Measurements from ENCODE around the gene APH1B. TPM values are rescaled to one million over a fixed set of nuclear protein-coding genes. Genes with fewer than 3 reads are reported as not detected.

Gene APH1B
- total RNA-seq, 1 donor from 2014 or later: 4.7 TPM

- DNase-seq (ENCODE audit: low read depth) (no peak), FAIRE-seq (no peak)
- Histone ChIP-seq H3K27me3 (ENCODE audit: control insufficient read depth, insufficient read depth, low read length) (no peaks in the 10 kb centered on the region), H3K36me3 (ENCODE audit: control insufficient read depth, insufficient read depth, low read length) (peaks cover 14% of the 10 kb centered on the region), H3K4me3 (ENCODE audit: low read depth, low read length) (no peak overlapping the region)
- no peak for TF ChIP-seq CTCF (IDR thresholded peaks at IDR 0.05; ENCODE audit: insufficient read depth, low read length, severe bottlenecking)
Measured at GRCh38 chr15:63327648-63328421, 50.4 kb downstream of the APH1B start.

DNA sequence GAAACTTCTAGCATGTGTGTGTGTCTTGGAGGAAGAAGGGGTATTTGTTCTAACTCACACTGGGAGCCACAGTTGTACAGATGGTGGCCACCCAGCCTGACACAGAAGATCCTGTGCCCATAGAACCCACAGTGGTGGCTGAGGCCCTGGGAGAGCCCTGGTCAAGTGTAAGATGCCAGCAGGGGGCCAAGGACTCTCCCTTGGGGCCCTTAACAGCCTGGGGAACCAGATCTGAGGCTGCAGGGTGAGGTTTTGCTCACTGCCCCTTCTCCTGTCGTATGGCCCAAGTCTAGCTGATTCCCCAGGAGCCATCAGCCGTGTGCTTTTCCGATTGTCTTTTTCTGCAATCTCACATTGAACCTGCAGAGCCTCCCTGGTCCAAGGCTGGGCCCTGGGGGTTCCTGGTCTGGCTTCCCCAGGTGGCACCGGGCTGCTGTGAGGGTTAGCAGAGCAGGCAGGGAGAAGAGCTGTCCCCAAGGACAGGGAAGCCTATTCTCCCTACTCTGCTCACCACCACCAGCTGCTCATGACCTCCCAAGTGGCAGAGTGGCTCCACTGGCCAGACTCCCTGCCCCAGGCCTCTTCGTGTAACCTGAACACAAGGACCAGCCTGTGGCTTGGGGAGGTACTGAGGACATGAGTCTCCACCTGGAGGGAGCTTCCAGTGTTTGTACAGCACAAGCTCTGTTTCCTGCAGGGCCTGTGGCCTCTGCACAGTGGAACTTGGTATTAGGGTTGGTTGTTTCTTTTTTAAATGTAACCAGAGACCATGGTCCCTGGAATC is 52.4 kb downstream of the APH1B start:
- FAIRE-seq (no peak), DNase-seq (ENCODE audit: low read depth) (no peak)
- H3K36me3 ChIP-seq (ENCODE audit: control insufficient read depth, insufficient read depth, low read length): peaks cover 14% of the 10 kb centered on the region
- TF ChIP-seq CTCF (IDR thresholded peaks at IDR 0.05; ENCODE audit: insufficient read depth, low read length, severe bottlenecking): no peak
- no peak overlapping the region for H3K4me3 ChIP-seq (ENCODE audit: low read depth, low read length)
- H3K27me3 ChIP-seq (ENCODE audit: control insufficient read depth, insufficient read depth, low read length): no peaks in the 10 kb centered on the region

DNA sequence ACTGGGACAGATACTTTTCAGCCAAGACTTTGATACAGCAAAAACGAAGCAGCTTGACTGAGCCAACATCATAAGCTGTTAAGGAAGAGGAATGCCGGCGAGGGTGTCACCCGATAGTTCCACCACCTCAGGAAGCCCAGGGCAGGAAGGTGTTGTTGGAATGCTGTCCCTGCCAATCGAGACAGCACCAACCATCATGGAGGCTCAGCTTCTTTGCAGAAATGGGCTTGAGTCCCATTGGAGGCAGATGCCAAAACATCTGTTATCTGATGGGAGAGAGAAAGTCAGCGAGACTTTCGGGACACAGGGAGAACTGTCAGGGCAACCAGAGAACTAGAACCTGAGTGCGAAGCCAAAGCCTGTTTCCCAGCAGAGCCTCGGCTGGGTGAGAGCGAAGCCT is 53.5 kb downstream of the APH1B start:
- no peak for DNase-seq (ENCODE audit: low read depth)
- no peak for TF ChIP-seq CTCF (IDR thresholded peaks at IDR 0.05; ENCODE audit: insufficient read depth, low read length, severe bottlenecking)
- Histone ChIP-seq H3K27me3 (ENCODE audit: control insufficient read depth, insufficient read depth, low read length) (no peaks in the 10 kb centered on the region), H3K4me3 (ENCODE audit: low read depth, low read length) (no peak overlapping the region), H3K36me3 (ENCODE audit: control insufficient read depth, insufficient read depth, low read length) (peaks cover 11% of the 10 kb centered on the region)
- no peak for FAIRE-seq

DNA sequence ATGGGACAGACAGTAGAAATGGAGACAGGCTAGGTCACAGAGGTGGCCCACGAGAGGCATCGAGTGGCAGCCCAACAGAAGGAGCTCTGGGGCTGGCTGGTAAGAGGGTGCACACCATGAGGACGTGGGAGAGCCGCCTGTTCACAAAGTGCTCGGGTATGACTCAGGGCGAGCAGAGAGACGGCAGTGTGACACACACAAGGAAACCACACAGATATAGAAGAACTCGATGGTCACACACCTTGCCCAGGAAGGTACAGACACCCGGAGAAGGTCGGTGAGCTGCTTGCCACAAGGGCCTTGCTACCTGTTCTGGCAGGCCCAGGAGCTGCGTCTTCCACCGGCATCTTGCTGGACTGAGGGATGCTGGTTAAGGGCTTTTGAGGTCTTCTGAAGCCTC is 54.1 kb downstream of the APH1B start:
- TF ChIP-seq CTCF (IDR thresholded peaks at IDR 0.05; ENCODE audit: insufficient read depth, low read length, severe bottlenecking): no peak
- DNase-seq (ENCODE audit: low read depth) (peak; percentile 93), FAIRE-seq (no peak)
- Histone ChIP-seq H3K4me3 (ENCODE audit: low read depth, low read length) (no peak overlapping the region), H3K36me3 (ENCODE audit: control insufficient read depth, insufficient read depth, low read length) (peaks cover 11% of the 10 kb centered on the region), H3K27me3 (ENCODE audit: control insufficient read depth, insufficient read depth, low read length) (no peaks in the 10 kb centered on the region)

DNA sequence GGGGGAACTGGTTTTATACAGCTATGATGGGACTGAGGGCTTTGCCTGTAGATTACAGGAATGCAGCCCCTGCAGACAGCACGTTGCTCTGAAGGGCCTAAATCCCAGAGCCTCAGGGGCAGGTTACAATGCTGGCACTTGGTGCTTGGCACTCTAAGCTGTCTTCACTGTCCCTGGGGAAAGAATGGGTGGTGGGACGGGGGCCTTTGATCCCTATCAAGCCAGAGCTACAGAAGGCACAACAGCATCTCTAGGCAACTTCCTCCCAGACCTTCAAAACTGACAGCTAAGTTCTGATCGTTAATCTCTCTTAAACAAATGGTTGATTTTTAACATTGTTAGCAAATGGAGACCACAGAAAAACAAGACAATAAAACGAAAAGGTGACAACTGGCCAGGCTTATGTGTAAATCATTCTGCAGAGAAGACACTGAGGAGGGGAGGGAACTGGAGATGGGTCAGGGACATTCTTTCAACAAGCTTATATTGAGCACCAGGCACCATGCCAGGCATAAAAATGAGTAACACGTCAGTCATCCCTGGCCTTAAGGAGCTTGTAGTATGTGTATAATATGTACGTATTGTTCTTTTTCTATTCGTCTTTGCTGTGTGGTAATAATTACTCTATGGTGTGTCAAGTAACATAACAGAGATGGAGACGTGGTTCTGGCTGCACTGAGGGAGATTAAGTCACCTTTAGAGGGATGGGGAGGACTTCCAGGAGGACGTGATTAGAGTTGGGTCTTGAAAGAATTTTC is 55.1 kb downstream of the APH1B start:
- FAIRE-seq: peak; percentile 52
- no peak overlapping the region for H3K4me3 ChIP-seq (ENCODE audit: low read depth, low read length)
- peak; percentile 98 for DNase-seq (ENCODE audit: low read depth)
- peaks cover 8% of the 10 kb centered on the region for H3K36me3 ChIP-seq (ENCODE audit: control insufficient read depth, insufficient read depth, low read length)
- H3K27me3 ChIP-seq (ENCODE audit: control insufficient read depth, insufficient read depth, low read length): no peaks in the 10 kb centered on the region
- TF ChIP-seq CTCF (IDR thresholded peaks at IDR 0.05; ENCODE audit: insufficient read depth, low read length, severe bottlenecking): no peak
